Mesothelial cell of epicardium (in vitro differentiated cells): ENCODE results near the gene TEX44. TPM values are rescaled to one million over a fixed set of nuclear protein-coding genes. Genes with fewer than 3 reads are reported as not detected.
"Not testable (repeated sequence)": the region's sequence is repeated elsewhere in the genome, so short reads cannot be mapped to it uniquely, and the experiment has no call there.

Experiments
- DNase-seq, 2 experiments: peaks; one replicate each; pipeline ENCODE4 v3.0.0; 2021; ENCODE audit warnings: low spot score in 2 of 2; ENCODE audit not compliant: unreplicated experiment in 2 of 2
- H3K27ac Mint-ChIP-seq: 2 replicates; pipeline ENCODE4 v1.8.0; 2021; ENCODE audit warnings: mixed read lengths
- H3K27me3 Mint-ChIP-seq: 2 replicates; pipeline ENCODE4 v1.8.0; 2021; ENCODE audit warnings: low read depth, mixed read lengths
- H3K36me3 Mint-ChIP-seq: 2 replicates; pipeline ENCODE4 v1.8.0; 2021; ENCODE audit warnings: mixed read lengths
- H3K4me1 Mint-ChIP-seq: 2 replicates; pipeline ENCODE4 v1.8.0; 2021; ENCODE audit warnings: mixed read lengths
- H3K4me3 Mint-ChIP-seq: 2 replicates; pipeline ENCODE4 v1.8.0; 2021; ENCODE audit warnings: mild to moderate bottlenecking, moderate library complexity, mixed read lengths
- H3K9me3 Mint-ChIP-seq: 2 replicates; pipeline ENCODE4 v1.8.0; 2021; ENCODE audit warnings: mixed read lengths
- total RNA-seq: library from RNA; stranded (reverse); gene quantifications from 3 replicates; pipeline ENCODE4 v1.2.1, GENCODE V29; 2021
- TF ChIP-seq, protein P1 (sequence below): fragments of 200-600 bp; sonication (generic); IDR thresholded peaks from one replicate; pipeline ENCODE4 v1.5.0; 2021; ENCODE audit warnings: antibody characterized with exemption; ENCODE audit not compliant: unreplicated experiment

Gene TEX44
- total RNA-seq, 1 donor from 2014 or later: not detected

DNA sequence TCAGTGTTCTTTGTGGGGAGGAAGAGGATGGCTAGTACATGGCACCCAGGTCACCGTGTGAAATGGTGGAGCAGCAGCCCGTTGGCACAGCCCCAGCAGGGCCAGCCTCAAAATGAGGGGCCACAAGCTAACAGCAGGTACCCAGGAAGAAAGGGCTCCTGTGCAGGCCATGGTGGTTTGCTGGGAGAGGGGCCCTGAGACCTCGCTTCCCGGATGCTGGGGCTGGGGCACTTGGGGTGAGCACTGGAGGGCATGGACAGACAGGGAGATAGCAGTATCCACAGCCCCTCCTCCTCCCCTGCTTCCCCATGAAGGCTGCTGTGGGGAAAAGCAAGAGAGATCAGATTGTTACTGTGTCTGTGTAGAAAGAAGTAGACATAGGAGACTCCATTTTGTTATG is 16.2 kb upstream of the TEX44 start:
- Mint-ChIP-seq H3K36me3 (no peaks in the 10 kb centered on the region), H3K27me3 (no peaks in the 10 kb centered on the region), H3K9me3 (peaks cover 5% of the 10 kb centered on the region), H3K4me1 (peaks cover 40% of the 10 kb centered on the region), H3K27ac (peak overlapping the region; percentile 93), H3K4me3 (no peak overlapping the region)
- TF ChIP-seq, protein P1, sequence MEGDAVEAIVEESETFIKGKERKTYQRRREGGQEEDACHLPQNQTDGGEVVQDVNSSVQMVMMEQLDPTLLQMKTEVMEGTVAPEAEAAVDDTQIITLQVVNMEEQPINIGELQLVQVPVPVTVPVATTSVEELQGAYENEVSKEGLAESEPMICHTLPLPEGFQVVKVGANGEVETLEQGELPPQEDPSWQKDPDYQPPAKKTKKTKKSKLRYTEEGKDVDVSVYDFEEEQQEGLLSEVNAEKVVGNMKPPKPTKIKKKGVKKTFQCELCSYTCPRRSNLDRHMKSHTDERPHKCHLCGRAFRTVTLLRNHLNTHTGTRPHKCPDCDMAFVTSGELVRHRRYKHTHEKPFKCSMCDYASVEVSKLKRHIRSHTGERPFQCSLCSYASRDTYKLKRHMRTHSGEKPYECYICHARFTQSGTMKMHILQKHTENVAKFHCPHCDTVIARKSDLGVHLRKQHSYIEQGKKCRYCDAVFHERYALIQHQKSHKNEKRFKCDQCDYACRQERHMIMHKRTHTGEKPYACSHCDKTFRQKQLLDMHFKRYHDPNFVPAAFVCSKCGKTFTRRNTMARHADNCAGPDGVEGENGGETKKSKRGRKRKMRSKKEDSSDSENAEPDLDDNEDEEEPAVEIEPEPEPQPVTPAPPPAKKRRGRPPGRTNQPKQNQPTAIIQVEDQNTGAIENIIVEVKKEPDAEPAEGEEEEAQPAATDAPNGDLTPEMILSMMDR: no peak
- no peak for DNase-seq

DNA sequence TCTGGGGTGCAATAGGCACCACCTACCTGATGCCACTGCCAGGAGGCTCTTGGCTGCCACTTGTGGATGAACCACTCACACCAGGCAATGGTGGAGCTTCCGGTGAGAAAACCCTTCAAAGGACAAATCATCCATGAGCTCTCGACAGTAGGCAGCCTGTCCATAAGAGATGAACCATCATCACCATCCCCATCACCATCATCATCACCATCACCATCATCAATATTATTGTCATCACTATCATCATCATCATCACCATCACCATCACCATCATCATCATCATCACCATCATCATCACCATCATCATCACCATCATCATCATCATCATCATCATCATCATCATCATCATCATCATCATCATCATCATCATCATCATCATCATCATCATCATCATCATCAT is 14.0 kb upstream of the TEX44 start:
- not testable (repeated sequence) for H3K9me3 Mint-ChIP-seq, H3K36me3 Mint-ChIP-seq, H3K27ac Mint-ChIP-seq, DNase-seq, H3K4me3 Mint-ChIP-seq, H3K27me3 Mint-ChIP-seq
- peaks cover 19% of the 10 kb centered on the region for H3K4me1 Mint-ChIP-seq

DNA sequence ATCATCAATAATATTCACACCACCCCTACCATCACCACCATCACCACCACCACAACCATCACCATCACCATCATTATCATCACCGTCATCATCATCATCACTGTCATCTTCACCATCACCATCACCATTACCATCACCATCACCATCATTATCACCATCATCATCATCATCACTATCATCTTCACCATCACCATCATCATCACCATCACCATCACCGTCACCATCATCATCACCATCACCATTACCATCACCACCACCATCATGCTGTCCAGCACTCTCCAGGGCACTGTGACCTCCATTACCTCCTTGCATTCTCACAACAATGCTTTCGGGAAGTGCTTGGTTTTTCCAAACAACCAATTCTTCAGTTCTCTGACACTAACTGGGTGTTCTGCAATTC is 13.1 kb upstream of the TEX44 start:
- no peak for DNase-seq
- Mint-ChIP-seq H3K4me3 (no peak overlapping the region), H3K36me3 (no peaks in the 10 kb centered on the region), H3K4me1 (peaks cover 14% of the 10 kb centered on the region), H3K27me3 (no peaks in the 10 kb centered on the region), H3K9me3 (peaks cover 5% of the 10 kb centered on the region), H3K27ac (no peak overlapping the region)
- TF ChIP-seq, protein P1: no peak

DNA sequence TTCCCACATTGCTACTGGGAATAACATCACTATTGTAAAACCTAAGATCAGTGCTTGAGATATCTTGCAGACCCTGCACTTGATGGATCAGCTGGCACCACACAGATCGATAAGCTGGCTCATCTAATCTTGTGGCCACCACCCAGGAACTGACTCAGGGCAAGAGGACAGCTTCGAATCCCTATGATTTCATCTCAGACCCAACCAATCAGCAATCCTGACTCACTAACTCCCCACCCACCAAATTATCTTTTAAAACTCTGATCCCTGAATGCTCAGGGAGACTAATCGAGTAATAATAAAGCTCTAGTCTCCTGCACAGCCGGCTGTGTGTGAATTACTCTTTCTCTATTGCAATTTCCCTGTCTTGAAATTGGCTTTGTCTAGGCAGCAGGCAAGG is 11.3 kb upstream of the TEX44 start:
- TF ChIP-seq, protein P1: no peak
- H3K36me3 Mint-ChIP-seq: no peaks in the 10 kb centered on the region
- H3K9me3 Mint-ChIP-seq: peaks cover 5% of the 10 kb centered on the region
- DNase-seq: no peak
- no peaks in the 10 kb centered on the region for H3K27me3 Mint-ChIP-seq
- H3K4me3 Mint-ChIP-seq: no peak overlapping the region
- peaks cover 9% of the 10 kb centered on the region for H3K4me1 Mint-ChIP-seq
- no peak overlapping the region for H3K27ac Mint-ChIP-seq

DNA sequence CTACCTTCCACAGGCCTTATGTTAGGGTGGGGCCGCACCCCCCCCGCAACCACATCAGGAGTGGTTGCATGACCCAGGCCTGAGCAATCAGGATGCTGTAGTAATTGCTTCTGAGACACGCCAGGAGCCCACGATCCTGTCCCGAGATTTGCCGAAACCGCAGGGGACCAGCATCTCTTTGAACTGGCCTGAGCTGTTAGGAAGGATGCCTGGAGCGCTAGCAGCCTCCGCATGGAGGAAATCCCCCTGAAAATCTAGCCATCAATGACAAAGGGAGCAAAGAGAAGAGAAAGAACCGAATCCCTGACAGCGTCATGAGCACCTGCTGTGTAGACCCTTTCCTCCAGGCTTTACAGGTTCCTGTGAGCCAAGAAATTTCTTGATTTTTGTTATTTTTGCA is 8.7 kb upstream of the TEX44 start:
- peaks cover 5% of the 10 kb centered on the region for H3K9me3 Mint-ChIP-seq
- no peak overlapping the region for H3K27ac Mint-ChIP-seq
- no peaks in the 10 kb centered on the region for H3K4me1 Mint-ChIP-seq
- no peaks in the 10 kb centered on the region for H3K36me3 Mint-ChIP-seq
- no peak overlapping the region for H3K4me3 Mint-ChIP-seq
- no peak for DNase-seq
- TF ChIP-seq, protein P1: no peak
- no peaks in the 10 kb centered on the region for H3K27me3 Mint-ChIP-seq

DNA sequence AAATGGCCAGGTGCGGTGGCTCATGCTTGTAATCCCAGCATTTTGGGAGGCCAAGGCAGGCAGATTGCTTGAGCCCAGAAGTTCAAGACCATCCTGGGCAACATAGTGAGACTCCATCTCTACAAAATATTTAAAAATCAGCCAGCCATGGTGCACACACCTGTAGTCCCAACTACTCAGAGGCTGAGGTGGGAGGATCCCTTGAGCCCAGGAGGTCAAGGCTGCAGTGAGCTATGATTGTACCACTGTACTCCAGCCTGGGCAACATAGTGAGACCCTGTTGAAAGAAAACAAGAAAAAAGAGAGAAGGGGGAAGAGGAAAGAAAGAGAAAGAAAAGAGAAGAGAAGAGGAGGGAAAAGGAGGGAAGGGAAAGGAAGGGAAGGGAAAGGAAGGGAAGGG is 4.9 kb upstream of the TEX44 start:
- H3K27ac Mint-ChIP-seq, DNase-seq, H3K36me3 Mint-ChIP-seq, H3K27me3 Mint-ChIP-seq, H3K9me3 Mint-ChIP-seq, H3K4me3 Mint-ChIP-seq, H3K4me1 Mint-ChIP-seq: not testable (repeated sequence)

DNA sequence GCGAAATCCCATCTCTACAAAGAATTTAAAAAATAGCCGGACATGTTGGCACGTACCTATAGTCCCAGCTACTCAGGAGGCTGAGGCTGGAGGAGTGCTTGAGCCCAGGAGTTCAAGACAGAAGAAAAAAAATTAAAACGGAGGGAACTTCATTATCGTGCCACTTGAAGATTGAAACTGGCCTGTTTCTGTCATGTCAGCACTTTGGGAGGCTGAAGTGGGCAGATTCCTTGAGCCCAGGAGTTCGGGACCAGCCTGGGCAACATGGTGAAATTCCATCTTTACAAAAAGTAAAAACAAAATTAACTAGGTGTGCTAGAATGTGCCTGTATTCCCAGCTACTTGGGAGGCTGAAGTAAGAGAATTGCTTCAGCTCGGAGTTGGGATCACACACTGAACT is 3.0 kb upstream of the TEX44 start:
- TF ChIP-seq, protein P1: no peak
- H3K27me3 Mint-ChIP-seq: no peaks in the 10 kb centered on the region
- no peak overlapping the region for H3K27ac Mint-ChIP-seq
- H3K9me3 Mint-ChIP-seq: no peaks in the 10 kb centered on the region
- peaks cover 5% of the 10 kb centered on the region for H3K4me1 Mint-ChIP-seq
- no peak overlapping the region for H3K4me3 Mint-ChIP-seq
- H3K36me3 Mint-ChIP-seq: no peaks in the 10 kb centered on the region
- DNase-seq: no peak
